Subcutaneous abdominal adipose tissue (tissue), 5 donors: ENCODE data around the gene RPS6KB1.
"Not testable (repeated sequence)": the region's sequence is repeated elsewhere in the genome, so short reads cannot be mapped to it uniquely, and the experiment has no call there.

Experiments used
- H3K27ac ChIP-seq: one replicate; pipeline ENCODE4 v1.7.0; 2013; ENCODE audit warnings: low read depth, mild to moderate bottlenecking, inconsistent platforms, low read length, moderate library complexity
- H3K27me3 ChIP-seq, 5 donors: one replicate each; pipeline ENCODE4 v1.7.0; 2013; ENCODE audit warnings: low read length in 5 of 5, inconsistent platforms in 1 of 5; ENCODE audit not compliant: control insufficient read depth in 5 of 5, insufficient read depth in 4 of 5
- H3K36me3 ChIP-seq, 5 donors: one replicate each; pipeline ENCODE4 v1.7.0; 2013; ENCODE audit warnings: low read length in 5 of 5; ENCODE audit not compliant: control insufficient read depth in 5 of 5, insufficient read depth in 5 of 5
- H3K4me1 ChIP-seq, 5 donors: one replicate each; pipeline ENCODE4 v1.7.0; 2013; ENCODE audit warnings: low read length in 5 of 5, mild to moderate bottlenecking in 3 of 5, moderate library complexity in 1 of 5; ENCODE audit not compliant: control insufficient read depth in 5 of 5, insufficient read depth in 5 of 5
- H3K4me3 ChIP-seq, 5 donors: one replicate each; pipeline ENCODE4 v1.7.0; 2013; ENCODE audit warnings: low read length in 5 of 5, low read depth in 1 of 5
- H3K9ac ChIP-seq, 5 donors: one replicate each; pipeline ENCODE4 v1.7.0; 2013; ENCODE audit warnings: low read length in 5 of 5, mild to moderate bottlenecking in 4 of 5, moderate library complexity in 3 of 5
- H3K9me3 ChIP-seq, 5 donors: one replicate each; pipeline ENCODE4 v1.7.0; 2013; ENCODE audit warnings: low read length in 5 of 5; ENCODE audit not compliant: control insufficient read depth in 5 of 5
- donor health status: healthy.
- donor health status: healthy.
- donor health status: healthy.
- donor health status: healthy.
- donor health status: healthy.

RPS6KB1 gene

GRCh38 chr17:59892251-59892923 lies 534 bp upstream of the RPS6KB1 start:
- Histone ChIP-seq H3K27ac (peak overlapping the region; percentile 91), H3K4me1 (peaks cover 0 to 27% (median 23%) of the 10 kb centered on the region in 5 donors), H3K9me3 (no peaks in the 10 kb centered on the region), H3K36me3 (peaks cover 3 to 10% (median 4%) of the 10 kb centered on the region in 5 donors), H3K9ac (peak overlapping the region; percentile 7 to 97 (median 94)), H3K27me3 (no peaks in the 10 kb centered on the region), H3K4me3 (peak overlapping the region; percentile 81 to 94 (median 89))

DNA sequence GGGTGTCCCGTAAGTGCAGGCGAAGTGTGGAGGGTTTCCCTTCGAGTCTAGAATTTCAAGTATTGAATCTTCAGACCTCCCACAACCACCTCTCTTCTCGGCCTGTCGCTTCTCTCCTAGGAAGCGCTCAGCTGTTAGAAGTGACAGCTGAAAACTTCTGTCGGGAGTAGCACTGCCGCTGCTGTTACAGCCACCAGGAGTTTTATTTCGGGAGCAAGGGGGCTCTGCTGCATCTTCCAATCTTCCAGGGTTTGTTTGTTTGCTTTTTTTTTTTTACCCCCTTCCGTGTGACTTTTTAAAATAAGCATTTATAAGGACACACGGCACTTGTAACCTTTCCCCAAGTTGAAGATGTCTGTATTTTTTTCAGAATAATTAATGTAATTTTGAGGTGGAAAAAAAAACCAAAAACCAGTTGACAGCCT lies 767 bp downstream of the RPS6KB1 start:
- Histone ChIP-seq H3K9ac (peak overlapping the region; percentile 68 to 98 (median 98)), H3K27me3 (no peaks in the 10 kb centered on the region), H3K27ac (peak overlapping the region; percentile 91)

GRCh38 chr17:59897090-59897489 lies 4.2 kb downstream of the RPS6KB1 start:
- Histone ChIP-seq H3K27me3 (no peaks in the 10 kb centered on the region), H3K4me1 (peaks cover 0 to 18% (median 15%) of the 10 kb centered on the region in 5 donors), H3K9me3 (no peaks in the 10 kb centered on the region), H3K36me3 (peaks cover 0 to 2% (median 0%) of the 10 kb centered on the region in 5 donors), H3K9ac (no peak overlapping the region), H3K4me3 (no peak overlapping the region), H3K27ac (no peak overlapping the region)

More for the DNA sequence above, 767 bp downstream of the RPS6KB1 start:
- H3K4me1 ChIP-seq = peaks cover 0 to 27% (median 23%) of the 10 kb centered on the region in 5 donors
- H3K9me3 ChIP-seq = no peaks in the 10 kb centered on the region
- peaks cover 0 to 6% (median 0%) of the 10 kb centered on the region in 5 donors for H3K36me3 ChIP-seq
- H3K4me3 ChIP-seq = peak overlapping the region; percentile 81 to 94 (median 89)

GRCh38 chr17:59899099-59899498 lies 6.2 kb downstream of the RPS6KB1 start:
- no peak overlapping the region for H3K4me3 ChIP-seq
- H3K27me3 ChIP-seq = no peaks in the 10 kb centered on the region
- no peak overlapping the region for H3K27ac ChIP-seq
- H3K9ac ChIP-seq = peak overlapping the region in 1 of 5 donors; percentile 38
- H3K4me1 ChIP-seq = peaks cover 0 to 7% (median 6%) of the 10 kb centered on the region in 5 donors
- peaks cover 0 to 2% (median 0%) of the 10 kb centered on the region in 5 donors for H3K36me3 ChIP-seq
- no peaks in the 10 kb centered on the region for H3K9me3 ChIP-seq

GRCh38 chr17:59901604-59902003 lies 8.7 kb downstream of the RPS6KB1 start:
- no peak overlapping the region for H3K4me3 ChIP-seq
- no peaks in the 10 kb centered on the region for H3K4me1 ChIP-seq
- no peaks in the 10 kb centered on the region for H3K9me3 ChIP-seq
- H3K36me3 ChIP-seq = peaks cover 0 to 2% (median 0%) of the 10 kb centered on the region in 5 donors
- H3K9ac ChIP-seq = no peak overlapping the region
- no peak overlapping the region for H3K27ac ChIP-seq
- no peaks in the 10 kb centered on the region for H3K27me3 ChIP-seq

DNA sequence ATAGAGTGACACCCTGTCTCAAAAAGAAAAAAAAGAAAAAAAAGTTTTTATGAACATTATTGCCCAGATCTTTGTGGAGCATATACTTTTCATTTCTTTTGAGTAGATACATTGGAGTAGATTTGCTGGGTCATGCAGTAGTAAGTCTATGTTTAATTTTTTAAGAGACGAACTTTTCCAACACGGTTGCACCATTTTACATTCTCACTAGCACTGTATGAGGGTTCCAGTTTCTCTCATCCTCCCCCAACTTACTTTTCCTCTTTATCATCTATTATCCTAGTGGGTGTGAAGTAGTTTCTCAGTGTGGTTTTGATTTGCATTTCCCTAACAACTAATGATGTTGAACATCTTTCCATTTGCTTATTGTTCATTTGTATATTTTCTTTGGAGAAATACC lies 10.5 kb downstream of the RPS6KB1 start:
- H3K4me3 ChIP-seq = no peak overlapping the region
- no peaks in the 10 kb centered on the region for H3K4me1 ChIP-seq
- H3K27ac ChIP-seq = no peak overlapping the region
- no peaks in the 10 kb centered on the region for H3K9me3 ChIP-seq
- H3K9ac ChIP-seq = no peak overlapping the region
- peaks cover 0 to 2% (median 0%) of the 10 kb centered on the region in 5 donors for H3K36me3 ChIP-seq
- H3K27me3 ChIP-seq = no peaks in the 10 kb centered on the region

- no peaks in the 10 kb centered on the region for H3K9me3 ChIP-seq
- H3K9ac ChIP-seq = no peak overlapping the region
- no peak overlapping the region for H3K4me3 ChIP-seq
- no peaks in the 10 kb centered on the region for H3K4me1 ChIP-seq
- no peaks in the 10 kb centered on the region for H3K27me3 ChIP-seq
- no peak overlapping the region for H3K27ac ChIP-seq
- peaks cover 0 to 5% (median 4%) of the 10 kb centered on the region in 5 donors for H3K36me3 ChIP-seq
These were observed 14.5 kb downstream of the RPS6KB1 start for GRCh38 chr17:59907467-59907866.

DNA sequence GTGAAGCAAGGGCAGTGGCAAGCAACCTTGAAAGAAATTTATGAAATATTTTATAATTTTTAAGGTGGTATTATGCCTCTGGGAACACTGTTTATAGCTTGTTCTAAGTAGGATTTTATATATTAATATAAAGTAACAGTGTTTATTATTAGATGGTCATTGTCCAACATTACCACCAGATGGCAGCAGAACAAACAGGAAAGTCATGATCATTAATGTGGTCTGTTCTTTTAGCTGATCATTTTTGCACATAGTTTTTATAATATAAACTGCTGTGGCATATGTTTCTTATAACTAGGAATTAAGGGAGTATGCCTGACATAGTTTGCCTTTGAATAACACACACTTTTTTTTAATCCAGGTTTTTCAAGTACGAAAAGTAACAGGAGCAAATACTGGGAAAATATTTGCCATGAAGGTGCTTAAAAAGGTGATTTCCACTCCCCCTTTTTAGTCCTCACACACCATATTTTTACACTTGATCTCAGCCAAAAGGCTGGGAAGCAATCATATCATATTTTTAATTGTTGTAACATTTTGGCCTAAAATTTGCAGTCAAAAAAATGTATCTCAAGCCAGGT lies 21.4 kb downstream of the RPS6KB1 start:
- Histone ChIP-seq H3K36me3 (peaks cover 21 to 51% (median 38%) of the 10 kb centered on the region in 5 donors), H3K9ac (no peak overlapping the region), H3K27ac (no peak overlapping the region), H3K27me3 (no peaks in the 10 kb centered on the region), H3K4me3 (no peak overlapping the region), H3K4me1 (no peaks in the 10 kb centered on the region), H3K9me3 (no peaks in the 10 kb centered on the region)

DNA sequence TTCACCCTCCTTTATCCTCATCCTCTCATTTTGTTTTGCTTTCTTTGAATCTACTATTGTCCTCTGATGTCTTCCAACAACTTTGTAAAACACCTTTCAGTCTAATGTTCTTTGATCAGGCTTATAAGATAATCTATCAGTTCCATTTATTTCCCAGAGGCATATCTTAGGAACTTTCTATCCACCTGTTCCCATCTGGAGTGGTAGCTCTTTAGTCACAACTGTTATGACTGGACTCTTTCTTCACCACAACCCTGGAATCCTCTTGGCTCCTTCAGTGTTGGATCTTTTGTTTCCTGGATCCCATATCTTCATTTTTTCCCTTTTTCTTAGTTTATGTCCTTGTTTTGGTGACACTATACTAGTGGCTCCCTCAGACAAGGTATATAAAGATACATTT lies 23.5 kb downstream of the RPS6KB1 start:
- Histone ChIP-seq H3K4me1 (no peaks in the 10 kb centered on the region), H3K36me3 (peaks cover 23 to 67% (median 52%) of the 10 kb centered on the region in 5 donors), H3K27me3 (no peaks in the 10 kb centered on the region), H3K4me3 (no peak overlapping the region), H3K9ac (no peak overlapping the region), H3K27ac (no peak overlapping the region), H3K9me3 (no peaks in the 10 kb centered on the region)

GRCh38 chr17:59920637-59921036 lies 27.7 kb downstream of the RPS6KB1 start:
- peaks cover 14 to 70% (median 39%) of the 10 kb centered on the region in 5 donors for H3K36me3 ChIP-seq
- not testable (repeated sequence) for H3K27me3 ChIP-seq, H3K27ac ChIP-seq, H3K4me3 ChIP-seq, H3K4me1 ChIP-seq, H3K9me3 ChIP-seq, H3K9ac ChIP-seq
